Purkinje cell (primary cell): ENCODE measurements around the gene MAP3K21. TPM values are rescaled to one million over a fixed set of nuclear protein-coding genes. Genes with fewer than 3 reads are reported as not detected.

ENCODE experiments used
- polyA plus RNA-seq: library from polyadenylated mRNA; unstranded; fragments of >200 nt; fragmentation: Nextera tagmentation; gene quantifications from 2 replicates; pipeline ENCODE4 v1.2.1, GENCODE V29; 2014

MAP3K21 gene
- polyA plus RNA-seq = 1.8 and 2.2 TPM in 2 replicates

DNA sequence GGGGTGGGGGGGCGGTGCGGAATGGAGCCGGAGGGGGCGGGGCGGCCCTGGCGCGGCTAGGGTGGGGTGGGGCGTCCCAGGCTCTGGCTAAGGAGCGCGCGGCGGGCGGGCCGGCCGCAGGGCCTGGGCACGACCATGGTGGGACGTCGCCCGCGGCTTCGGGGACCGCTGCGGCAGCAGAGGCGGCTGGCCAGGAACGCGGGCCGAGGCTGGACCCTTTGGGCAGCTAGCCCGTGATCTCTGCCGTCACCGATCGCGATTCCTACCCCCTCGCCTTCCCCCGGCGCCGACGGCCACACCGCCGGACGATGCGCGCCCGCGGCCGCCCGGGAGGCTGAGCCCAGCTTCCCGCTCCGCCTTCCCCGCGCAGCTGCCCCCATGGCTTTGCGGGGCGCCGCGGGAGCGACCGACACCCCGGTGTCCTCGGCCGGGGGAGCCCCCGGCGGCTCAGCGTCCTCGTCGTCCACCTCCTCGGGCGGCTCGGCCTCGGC, at the start of gene MAP3K21:
Gene MAP3K21, plus strand, starts transcription at position 74 of the 491 bp plus-strand sequence. Its CDS starts 305 bp downstream, at position 379.

DNA sequence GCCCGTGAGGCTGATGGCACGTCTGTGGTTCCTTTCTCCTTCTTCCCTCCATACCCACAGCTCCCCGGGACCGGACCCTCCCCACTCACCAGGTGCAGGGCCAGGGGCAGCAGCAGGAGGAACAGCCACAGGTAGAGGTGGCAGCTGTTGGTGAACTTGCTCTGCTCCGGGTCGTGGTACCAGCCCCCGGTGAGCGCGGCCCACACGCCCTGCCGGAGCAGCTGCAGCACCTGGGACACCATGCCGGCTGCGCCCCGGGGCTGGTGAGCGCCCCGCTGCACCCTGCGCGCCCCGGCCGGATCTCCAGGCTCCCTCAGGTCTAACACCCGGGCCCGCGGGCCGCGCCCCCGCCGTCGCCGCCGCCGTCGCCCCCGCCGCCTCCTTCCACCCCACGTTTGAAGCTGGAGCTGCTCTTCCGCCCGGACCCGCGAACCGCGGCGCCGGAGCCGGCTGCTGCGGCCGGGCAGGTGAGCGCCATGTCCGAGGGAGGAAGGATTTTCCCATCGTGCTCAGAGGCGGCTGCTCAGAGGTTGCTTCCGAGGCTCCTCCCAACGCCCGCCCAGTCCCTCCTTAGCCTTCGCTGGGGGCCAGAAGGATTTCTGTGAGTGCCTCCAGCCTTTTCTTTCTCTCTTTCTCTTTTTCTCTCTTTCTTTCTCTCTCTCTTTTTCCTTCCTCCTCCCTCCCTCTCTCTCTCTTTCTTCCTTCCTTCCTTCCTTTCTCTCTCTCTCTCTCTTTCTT, 32.1 kb upstream of the MAP3K21 start, which contains the start of gene PCNX2:
Gene PCNX2, minus strand, starts transcription at position 489 of the 738 bp plus-strand sequence. Its CDS starts 247 bp downstream, at position 242.

Other genes starting within 250 kb of the MAP3K21 start
- 4.5 and 13.2 TPM in 2 replicates for gene PCNX2, start 32.0 kb upstream of the MAP3K21 start, polyA plus RNA-seq